Thyroid gland (tissue), 4 donors: ENCODE results near the gene PLEKHG7. TPM values are rescaled to one million over a fixed set of nuclear protein-coding genes. Genes with fewer than 3 reads are reported as not detected.
A peak's percentile ranks its signal among the peaks of the same experiment; 100 is the strongest.

Experiments used
- DNase-seq, 2 donors: peaks; one replicate each; pipeline ENCODE4 v3.0.0-alpha.2; 2019
- H3K27ac ChIP-seq, 3 donors: fragments of 200-600 bp; sonication (generic); 1 replicate in 2 of 3; 2 replicates in 1 of 3; pipeline ENCODE4 v1.5.1; 2016 to 2019; ENCODE audit warnings: mild to moderate bottlenecking in 1 of 3, moderate library complexity in 1 of 3
- H3K27me3 ChIP-seq: fragments of 200-600 bp; sonication (generic); one replicate; pipeline ENCODE4 v1.5.1; 2019
- H3K36me3 ChIP-seq, 2 donors: fragments of 200-600 bp; sonication (generic); one replicate each; pipeline ENCODE4 v1.5.1; 2016 to 2019
- H3K4me1 ChIP-seq, 2 donors: fragments of 200-600 bp; sonication (generic); one replicate each; pipeline ENCODE4 v1.5.1; 2017 to 2019
- H3K4me3 ChIP-seq, 3 donors: fragments of 200-600 bp; sonication (generic); replicated peaks in 1 of 3; 1 replicate in 2 of 3; 2 replicates in 1 of 3; pipeline ENCODE4 v1.5.1; 2016; ENCODE audit warnings: mild to moderate bottlenecking in 1 of 3
- H3K9me3 ChIP-seq: fragments of 200-600 bp; sonication (generic); one replicate; pipeline ENCODE4 v1.5.1; 2017
- CTCF ChIP-seq, 6 experiments: fragments of 200-600 bp in 3 of 6; fragments of 450-650 bp in 3 of 6; sonication (generic) in 3 of 6; IDR thresholded peaks; one replicate each; pipeline ENCODE4 v1.5.1; 2016 to 2019; ENCODE audit warnings: antibody characterized with exemption in 6 of 6, mild to moderate bottlenecking in 2 of 6, inconsistent platforms in 1 of 6, moderate library complexity in 1 of 6
- POLR2A ChIP-seq, 2 donors: fragments of 450-650 bp; IDR thresholded peaks; one replicate each; pipeline ENCODE4 v1.6.1; 2017; ENCODE audit warnings: antibody characterized with exemption in 2 of 2, mild to moderate bottlenecking in 2 of 2, moderate library complexity in 1 of 2
- WGBS, 2 donors: methylation state at CpG; one replicate each; pipeline ENCODE4 v1.1.5; 2017; 5-methylcytosine and 5-hydroxymethylcytosine counted together
- intact Hi-C: fragments of 100-400 bp; cut with DNase I; formaldehyde crosslinking; loops from one replicate; pipeline ENCODE4 v1.15.1; 2023
- total RNA-seq, 4 donors: library from RNA; depleted of rRNA; stranded (reverse); fragments of >200 nt; gene quantifications; one replicate each; pipeline ENCODE4 v1.2.3, GENCODE V29; 2016

The PLEKHG7 gene
- total RNA-seq, 4 donors from 2014 or later: not detected

GRCh38 chr12:92765871-92766270, 63.1 kb downstream of the PLEKHG7 start:
- no peak for DNase-seq
- Histone ChIP-seq H3K27me3 (no peaks in the 10 kb centered on the region), H3K9me3 (no peaks in the 10 kb centered on the region), H3K27ac (no peak overlapping the region), H3K4me3 (no peak overlapping the region), H3K4me1 (peaks cover 10 to 16% of the 10 kb centered on the region in 2 donors), H3K36me3 (no peaks in the 10 kb centered on the region)
- intact Hi-C loops: no loop called here
- 79 to 85% methylated on average over 1 of the region's 1 CpG for WGBS, 2 donors
- TF ChIP-seq CTCF (IDR thresholded peaks at IDR 0.05) (no peak), POLR2A (IDR thresholded peaks at IDR 0.05) (no peak)

- Histone ChIP-seq H3K27me3 (no peaks in the 10 kb centered on the region), H3K4me3 (no peak overlapping the region), H3K27ac (peak overlapping the region; percentile 20 to 30 (median 22)), H3K9me3 (no peaks in the 10 kb centered on the region), H3K36me3 (no peaks in the 10 kb centered on the region), H3K4me1 (peaks cover 17 to 25% of the 10 kb centered on the region in 2 donors)
- intact Hi-C loops: no loop called here
- WGBS, 2 donors: 70 to 71% methylated on average over 4 of the region's 4 CpGs
- TF ChIP-seq CTCF (IDR thresholded peaks at IDR 0.05): no peak
- TF ChIP-seq POLR2A (IDR thresholded peaks at IDR 0.05): no peak
- DNase-seq: peak in 1 of 2 donors; percentile 4
Measured at GRCh38 chr12:92769124-92769901, 66.5 kb downstream of the PLEKHG7 start.

GRCh38 chr12:92771001-92771400, 68.2 kb downstream of the PLEKHG7 start:
- 53 to 70% methylated on average over 1 of the region's 1 CpG for WGBS, 2 donors
- TF ChIP-seq POLR2A (IDR thresholded peaks at IDR 0.05) (no peak), CTCF (IDR thresholded peaks at IDR 0.05) (no peak)
- Histone ChIP-seq H3K27ac (peak overlapping the region in 1 of 3 donors; percentile 7), H3K4me1 (peaks cover 17 to 25% of the 10 kb centered on the region in 2 donors), H3K36me3 (no peaks in the 10 kb centered on the region), H3K4me3 (no peak overlapping the region), H3K9me3 (no peaks in the 10 kb centered on the region), H3K27me3 (no peaks in the 10 kb centered on the region)
- intact Hi-C loops: no loop called here
- DNase-seq: no peak

GRCh38 chr12:92775416-92775815, 72.6 kb downstream of the PLEKHG7 start:
- Histone ChIP-seq H3K36me3 (peaks cover 0 to 9% of the 10 kb centered on the region in 2 donors), H3K9me3 (no peaks in the 10 kb centered on the region), H3K4me3 (no peak overlapping the region), H3K27me3 (no peaks in the 10 kb centered on the region), H3K4me1 (peaks cover 8 to 9% of the 10 kb centered on the region in 2 donors), H3K27ac (no peak overlapping the region)
- no peak for TF ChIP-seq CTCF (IDR thresholded peaks at IDR 0.05)
- no peak for TF ChIP-seq POLR2A (IDR thresholded peaks at IDR 0.05)
- intact Hi-C loops: no loop called here
- no peak for DNase-seq

GRCh38 chr12:92778525-92778924, 75.7 kb downstream of the PLEKHG7 start:
- no peak for DNase-seq
- H3K36me3 ChIP-seq: peaks cover 0 to 13% of the 10 kb centered on the region in 2 donors
- H3K4me1 ChIP-seq: no peaks in the 10 kb centered on the region
- H3K4me3 ChIP-seq: no peak overlapping the region
- WGBS, 2 donors: 80 to 81% methylated on average over 3 of the region's 3 CpGs
- peak overlapping the region in 1 of 3 donors; percentile 3 for H3K27ac ChIP-seq
- intact Hi-C loops: no loop called here
- no peaks in the 10 kb centered on the region for H3K27me3 ChIP-seq
- TF ChIP-seq POLR2A (IDR thresholded peaks at IDR 0.05) (no peak), CTCF (IDR thresholded peaks at IDR 0.05) (no peak)
- no peaks in the 10 kb centered on the region for H3K9me3 ChIP-seq
